K562 (cell line): ENCODE results near the gene DAB1.

Experiments used
- ELF1 ChIP-seq: fragments of 200-800 bp; sonication (Bioruptor generic); IDR thresholded peaks from 2 replicates; pipeline ENCODE4 v1.6.1; 2016; ENCODE audit warnings: missing genetic modification characterization, missing compliant biosample characterization
- EP300 ChIP-seq: IDR thresholded peaks from 2 replicates; pipeline ENCODE4 v1.6.1; 2012; ENCODE audit warnings: low read length, improper control_type of control experiment
- LCOR ChIP-seq: sonication (generic); formaldehyde crosslinking; IDR thresholded peaks from 2 replicates; pipeline ENCODE4 v1.8.0; 2022; ENCODE audit warnings: mild to moderate bottlenecking, missing genetic modification reagents
- MYNN ChIP-seq, 2 experiments: sonication (generic); formaldehyde crosslinking in 1 of 2; IDR thresholded peaks; 2 replicates each; pipeline versions ENCODE4 v1.5.0 to v1.6.1; 2016 to 2020; ENCODE audit warnings: antibody characterized with exemption in 1 of 2, missing genetic modification reagents in 1 of 2
- POLR2AphosphoS2 ChIP-seq: IDR thresholded peaks from 2 replicates; pipeline ENCODE4 v1.6.1; 2012; ENCODE audit warnings: low read length, improper control_type of control experiment
- TF ChIP-seq, protein P1 (sequence below), 3 experiments: IDR thresholded peaks in 2 of 3; conservative IDR thresholded peaks in 1 of 3; 2 replicates each; pipeline ENCODE4 v1.5.1; 2011 to 2012; ENCODE audit warnings: low read length in 3 of 3, mild to moderate bottlenecking in 3 of 3, control low read depth in 2 of 3, improper control_type of control experiment in 1 of 3, inconsistent platforms in 1 of 3, low read depth in 1 of 3, mixed read lengths in 1 of 3, moderate library complexity in 1 of 3; ENCODE audit not compliant: insufficient read depth in 2 of 3
- TF ChIP-seq, protein P2 (sequence below): fragments of 250-450 bp; sonication (Bioruptor Pico); IDR thresholded peaks from 2 replicates; pipeline ENCODE4 v1.4.0; 2020; ENCODE audit warnings: mild to moderate bottlenecking
- TF ChIP-seq, protein P3 (sequence below), 2 experiments: fragments of 450-650 bp; formaldehyde crosslinking in 1 of 2; IDR thresholded peaks; 2 replicates each; pipeline versions ENCODE4 v1.4.0 to v1.6.1; 2014 to 2020; ENCODE audit warnings: mild to moderate bottlenecking in 2 of 2, borderline replicate concordance in 1 of 2, low read depth in 1 of 2
- TF ChIP-seq, protein P4 (sequence below): fragments of 250-450 bp; sonication (Bioruptor Pico); IDR thresholded peaks from 2 replicates; pipeline ENCODE4 v1.8.0; 2021; ENCODE audit warnings: moderate library complexity, mild to moderate bottlenecking, inconsistent platforms

DNA sequence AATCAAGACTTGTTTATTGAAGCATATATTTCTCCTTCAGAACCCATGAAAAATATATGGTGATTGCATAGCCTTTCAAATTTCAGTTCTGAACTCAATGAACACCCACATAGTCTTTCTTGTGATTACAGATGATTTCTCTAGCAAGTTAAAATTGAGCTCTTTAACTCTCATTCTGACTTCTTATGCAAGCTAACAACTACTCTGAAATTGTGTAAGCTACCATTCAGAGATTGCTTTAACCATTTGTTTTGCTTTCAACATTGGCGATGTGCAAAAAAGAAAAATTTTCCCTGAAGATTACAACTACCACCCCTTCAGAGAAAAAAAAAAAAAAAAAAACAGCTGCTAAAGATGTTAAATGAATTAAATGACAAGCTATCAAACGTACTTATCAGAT lies 193.9 kb downstream of the DAB1 start:
- TF ChIP-seq, protein P1, sequence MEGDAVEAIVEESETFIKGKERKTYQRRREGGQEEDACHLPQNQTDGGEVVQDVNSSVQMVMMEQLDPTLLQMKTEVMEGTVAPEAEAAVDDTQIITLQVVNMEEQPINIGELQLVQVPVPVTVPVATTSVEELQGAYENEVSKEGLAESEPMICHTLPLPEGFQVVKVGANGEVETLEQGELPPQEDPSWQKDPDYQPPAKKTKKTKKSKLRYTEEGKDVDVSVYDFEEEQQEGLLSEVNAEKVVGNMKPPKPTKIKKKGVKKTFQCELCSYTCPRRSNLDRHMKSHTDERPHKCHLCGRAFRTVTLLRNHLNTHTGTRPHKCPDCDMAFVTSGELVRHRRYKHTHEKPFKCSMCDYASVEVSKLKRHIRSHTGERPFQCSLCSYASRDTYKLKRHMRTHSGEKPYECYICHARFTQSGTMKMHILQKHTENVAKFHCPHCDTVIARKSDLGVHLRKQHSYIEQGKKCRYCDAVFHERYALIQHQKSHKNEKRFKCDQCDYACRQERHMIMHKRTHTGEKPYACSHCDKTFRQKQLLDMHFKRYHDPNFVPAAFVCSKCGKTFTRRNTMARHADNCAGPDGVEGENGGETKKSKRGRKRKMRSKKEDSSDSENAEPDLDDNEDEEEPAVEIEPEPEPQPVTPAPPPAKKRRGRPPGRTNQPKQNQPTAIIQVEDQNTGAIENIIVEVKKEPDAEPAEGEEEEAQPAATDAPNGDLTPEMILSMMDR (IDR thresholded peaks at IDR 0.05 in 2 of 3, conservative IDR thresholded peaks at IDR 0.05 in 1 of 3; ENCODE audit: insufficient read depth in 2 of 3, low read depth in 1 of 3, low read length in 3 of 3), result no peak
- no peak for TF ChIP-seq POLR2AphosphoS2
- no peak for TF ChIP-seq ELF1
- no peak for TF ChIP-seq LCOR (CRISPR knock-in tag)
- TF ChIP-seq, protein P2, sequence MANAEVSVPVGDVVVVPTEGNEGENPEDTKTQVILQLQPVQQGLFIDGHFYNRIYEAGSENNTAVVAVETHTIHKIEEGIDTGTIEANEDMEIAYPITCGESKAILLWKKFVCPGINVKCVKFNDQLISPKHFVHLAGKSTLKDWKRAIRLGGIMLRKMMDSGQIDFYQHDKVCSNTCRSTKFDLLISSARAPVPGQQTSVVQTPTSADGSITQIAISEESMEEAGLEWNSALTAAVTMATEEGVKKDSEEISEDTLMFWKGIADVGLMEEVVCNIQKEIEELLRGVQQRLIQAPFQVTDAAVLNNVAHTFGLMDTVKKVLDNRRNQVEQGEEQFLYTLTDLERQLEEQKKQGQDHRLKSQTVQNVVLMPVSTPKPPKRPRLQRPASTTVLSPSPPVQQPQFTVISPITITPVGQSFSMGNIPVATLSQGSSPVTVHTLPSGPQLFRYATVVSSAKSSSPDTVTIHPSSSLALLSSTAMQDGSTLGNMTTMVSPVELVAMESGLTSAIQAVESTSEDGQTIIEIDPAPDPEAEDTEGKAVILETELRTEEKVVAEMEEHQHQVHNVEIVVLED, result no peak
- TF ChIP-seq, protein P3, sequence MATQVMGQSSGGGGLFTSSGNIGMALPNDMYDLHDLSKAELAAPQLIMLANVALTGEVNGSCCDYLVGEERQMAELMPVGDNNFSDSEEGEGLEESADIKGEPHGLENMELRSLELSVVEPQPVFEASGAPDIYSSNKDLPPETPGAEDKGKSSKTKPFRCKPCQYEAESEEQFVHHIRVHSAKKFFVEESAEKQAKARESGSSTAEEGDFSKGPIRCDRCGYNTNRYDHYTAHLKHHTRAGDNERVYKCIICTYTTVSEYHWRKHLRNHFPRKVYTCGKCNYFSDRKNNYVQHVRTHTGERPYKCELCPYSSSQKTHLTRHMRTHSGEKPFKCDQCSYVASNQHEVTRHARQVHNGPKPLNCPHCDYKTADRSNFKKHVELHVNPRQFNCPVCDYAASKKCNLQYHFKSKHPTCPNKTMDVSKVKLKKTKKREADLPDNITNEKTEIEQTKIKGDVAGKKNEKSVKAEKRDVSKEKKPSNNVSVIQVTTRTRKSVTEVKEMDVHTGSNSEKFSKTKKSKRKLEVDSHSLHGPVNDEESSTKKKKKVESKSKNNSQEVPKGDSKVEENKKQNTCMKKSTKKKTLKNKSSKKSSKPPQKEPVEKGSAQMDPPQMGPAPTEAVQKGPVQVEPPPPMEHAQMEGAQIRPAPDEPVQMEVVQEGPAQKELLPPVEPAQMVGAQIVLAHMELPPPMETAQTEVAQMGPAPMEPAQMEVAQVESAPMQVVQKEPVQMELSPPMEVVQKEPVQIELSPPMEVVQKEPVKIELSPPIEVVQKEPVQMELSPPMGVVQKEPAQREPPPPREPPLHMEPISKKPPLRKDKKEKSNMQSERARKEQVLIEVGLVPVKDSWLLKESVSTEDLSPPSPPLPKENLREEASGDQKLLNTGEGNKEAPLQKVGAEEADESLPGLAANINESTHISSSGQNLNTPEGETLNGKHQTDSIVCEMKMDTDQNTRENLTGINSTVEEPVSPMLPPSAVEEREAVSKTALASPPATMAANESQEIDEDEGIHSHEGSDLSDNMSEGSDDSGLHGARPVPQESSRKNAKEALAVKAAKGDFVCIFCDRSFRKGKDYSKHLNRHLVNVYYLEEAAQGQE (IDR thresholded peaks at IDR 0.05; ENCODE audit: borderline replicate concordance), result no peak
- TF ChIP-seq, protein P3 (CRISPR knock-in tag; IDR thresholded peaks at IDR 0.05; ENCODE audit: low read depth), result no peak
- TF ChIP-seq, protein P4, sequence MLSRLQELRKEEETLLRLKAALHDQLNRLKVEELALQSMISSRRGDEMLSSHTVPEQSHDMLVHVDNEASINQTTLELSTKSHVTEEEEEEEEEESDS, result no peak
- no peak for TF ChIP-seq MYNN (IDR thresholded peaks at IDR 0.05)
- TF ChIP-seq MYNN (CRISPR knock-in tag; IDR thresholded peaks at IDR 0.05), result no peak
- TF ChIP-seq EP300, result no peak
